HT1080 (cell line): ENCODE results near the gene SLC2A13. TPM values are rescaled to one million over a fixed set of nuclear protein-coding genes. Genes with fewer than 3 reads are reported as not detected.
A peak's percentile ranks its signal among the peaks of the same experiment; 100 is the strongest.
"Not testable (repeated sequence)": the region's sequence is repeated elsewhere in the genome, so short reads cannot be mapped to it uniquely, and the experiment has no call there.

ENCODE experiments used
- DNase-seq: peaks from one replicate; pipeline ENCODE4 v3.0.0-alpha.2; 2015; ENCODE audit warnings: low read depth
- total RNA-seq: library from RNA; depleted of rRNA; stranded (reverse); fragments of >200 nt; shearing (Covaris generic); gene quantifications from 2 replicates; pipeline ENCODE4 v1.2.3, GENCODE V29; 2014

SLC2A13 gene
- total RNA-seq, 1 experiment from 2014 or later = 6.9 TPM

DNA sequence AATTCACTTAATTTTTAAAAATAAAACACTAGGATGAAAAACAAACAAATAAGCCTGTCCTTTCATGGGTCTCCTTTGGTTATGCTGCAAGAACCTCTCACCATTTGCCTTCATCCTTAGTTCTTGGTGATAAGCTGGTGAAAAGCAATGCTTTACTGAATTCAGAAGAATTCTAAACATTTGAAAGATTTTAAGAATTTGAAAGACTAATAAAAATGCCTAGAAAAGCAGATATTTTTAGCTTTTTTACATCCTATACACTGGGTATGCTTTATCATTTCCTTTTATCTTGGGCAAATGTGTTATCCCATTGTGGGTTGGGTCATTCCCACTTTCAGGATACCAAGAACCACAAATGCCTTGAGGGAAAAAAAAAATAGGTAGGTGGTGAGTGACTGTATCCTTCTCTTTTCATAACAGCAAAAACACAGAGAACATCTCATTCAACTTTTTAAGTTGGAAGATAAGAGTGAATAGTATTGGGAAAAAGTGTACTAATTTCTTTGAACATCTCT lies 289.2 kb downstream of the SLC2A13 start:
- DNase-seq = peak; percentile 8

GRCh38 chr12:39815746-39816145 lies 290.1 kb downstream of the SLC2A13 start:
- DNase-seq = no peak

GRCh38 chr12:39814626-39815025 lies 291.3 kb downstream of the SLC2A13 start:
- DNase-seq = no peak

- no peak for DNase-seq
These were observed 292.1 kb downstream of the SLC2A13 start for GRCh38 chr12:39813776-39814175.

DNA sequence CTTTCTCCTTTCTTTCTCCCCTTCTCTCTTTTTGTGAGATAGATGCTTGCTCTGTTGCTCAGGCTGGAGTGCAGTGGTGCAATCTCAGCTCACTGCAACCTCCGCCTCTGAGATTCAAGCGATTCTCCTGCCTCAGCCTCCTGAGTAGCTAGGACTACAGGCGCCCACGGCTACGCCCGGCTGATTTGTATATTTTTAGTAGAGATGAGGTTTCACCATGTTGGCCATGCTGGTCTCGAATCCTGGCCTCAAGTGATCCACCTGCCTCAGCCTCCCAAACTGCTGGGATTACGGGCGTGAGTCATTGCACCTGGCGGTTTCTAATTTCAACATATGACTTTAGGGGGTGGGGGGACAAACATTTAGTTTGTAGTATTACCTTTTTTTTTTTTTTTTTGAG lies 293.4 kb downstream of the SLC2A13 start:
- not testable (repeated sequence) for DNase-seq

GRCh38 chr12:39807043-39807442 lies 298.8 kb downstream of the SLC2A13 start:
- DNase-seq = peak; percentile 19

DNA sequence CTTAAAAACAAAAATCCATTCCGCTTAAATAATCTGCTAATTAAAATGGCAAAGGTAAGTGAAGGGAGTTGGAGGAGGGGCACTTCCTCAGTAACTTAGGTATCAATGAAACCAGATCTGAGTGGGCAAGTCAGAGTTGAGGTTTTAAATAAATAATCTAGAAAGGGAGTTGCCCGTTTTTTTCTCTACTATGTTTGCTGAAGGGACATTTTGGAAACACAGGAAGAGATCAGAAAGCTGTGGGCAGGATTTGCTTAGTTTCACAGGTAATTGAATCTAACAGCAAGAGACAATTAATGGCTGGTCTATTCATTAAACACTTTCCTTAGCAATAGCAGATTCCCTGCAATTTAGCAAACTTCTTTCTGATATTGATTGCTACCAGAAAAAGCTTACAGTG lies 300.2 kb downstream of the SLC2A13 start:
- no peak for DNase-seq

- DNase-seq = no peak
These were observed 301.0 kb downstream of the SLC2A13 start for GRCh38 chr12:39804898-39805297.

GRCh38 chr12:39804479-39804878 lies 301.4 kb downstream of the SLC2A13 start:
- no peak for DNase-seq

DNA sequence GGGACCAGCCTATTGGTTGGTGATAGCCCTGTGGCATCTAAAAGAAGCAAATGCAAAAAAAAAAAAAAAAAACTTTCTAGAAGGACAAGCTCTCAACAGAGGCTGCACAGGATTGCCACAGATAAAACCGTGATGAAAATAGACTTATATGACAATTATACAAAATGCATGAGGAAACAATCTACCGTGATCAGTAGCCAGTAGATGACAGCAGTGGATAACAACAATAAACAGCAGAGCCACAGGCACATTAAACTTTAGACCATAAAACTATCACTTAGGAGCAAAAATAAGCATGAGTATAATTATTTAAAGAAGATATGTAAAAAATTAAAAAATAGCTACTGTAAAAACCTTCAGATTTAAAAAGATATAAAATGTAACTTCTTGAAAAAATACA lies 302.7 kb downstream of the SLC2A13 start:
- no peak for DNase-seq

GRCh38 chr12:39798977-39799376 lies 306.9 kb downstream of the SLC2A13 start:
- no peak for DNase-seq

DNA sequence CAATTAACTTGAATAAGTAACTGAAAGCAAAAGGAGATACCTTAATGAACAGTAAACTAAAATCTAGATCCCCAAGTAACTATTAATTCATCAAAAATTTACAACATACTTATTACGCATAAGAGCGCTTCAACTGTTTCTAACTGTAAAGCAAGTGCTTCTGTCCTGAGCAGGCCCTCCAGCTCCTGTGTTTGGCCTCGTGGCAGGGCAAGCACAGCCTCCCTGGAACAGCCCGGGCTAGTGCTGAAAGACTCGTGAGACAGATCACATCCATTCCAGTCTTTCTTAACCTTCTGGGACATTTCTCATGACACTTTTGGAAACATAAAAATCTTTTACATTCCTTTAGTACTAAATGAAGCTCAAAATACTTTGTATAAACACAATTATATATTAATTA lies 307.5 kb downstream of the SLC2A13 start:
- DNase-seq = no peak

DNA sequence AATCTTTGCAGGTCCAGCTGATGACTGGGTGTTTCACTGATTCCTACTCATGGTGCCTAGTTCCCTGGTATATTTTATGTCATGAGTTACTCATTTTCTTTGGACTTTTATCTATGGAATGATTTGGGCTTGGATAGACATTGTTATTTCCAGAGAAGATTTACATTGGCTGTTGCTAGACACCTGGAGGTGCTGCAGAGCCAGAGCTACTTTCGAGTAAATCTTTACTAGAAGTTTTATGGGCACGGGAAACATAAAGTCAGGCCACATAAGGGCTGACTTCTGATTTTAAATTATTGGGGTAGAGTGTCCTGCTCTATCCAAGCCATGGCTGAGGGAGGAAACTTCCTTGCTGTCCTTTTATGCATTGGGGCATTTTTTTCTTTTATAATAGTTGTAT lies 310.4 kb downstream of the SLC2A13 start:
- DNase-seq = no peak

GRCh38 chr12:39792938-39793337 lies 312.9 kb downstream of the SLC2A13 start:
- no peak for DNase-seq

- no peak for DNase-seq
These were observed 317.6 kb downstream of the SLC2A13 start for GRCh38 chr12:39788239-39788638.

DNA sequence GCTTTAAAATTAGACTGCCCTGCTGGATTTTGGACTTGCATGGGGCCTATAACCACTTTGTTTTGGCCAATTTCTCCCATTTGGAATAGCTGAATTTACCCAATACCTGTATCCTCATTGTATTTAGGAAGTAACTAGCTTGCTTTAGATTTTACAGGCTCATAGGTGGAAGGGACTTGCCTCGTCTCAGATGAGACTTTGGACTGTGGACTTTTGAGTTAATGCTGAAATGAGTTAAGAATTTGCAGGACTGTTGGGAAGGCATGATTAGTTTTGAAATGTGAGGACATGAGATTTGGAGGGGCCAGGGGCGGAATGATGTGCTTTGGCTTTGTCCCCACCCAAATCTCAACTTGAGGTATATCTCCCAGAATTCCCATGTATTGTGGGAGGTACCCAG lies 320.1 kb downstream of the SLC2A13 start:
- not testable (repeated sequence) for DNase-seq

- no peak for DNase-seq
These were observed 323.8 kb downstream of the SLC2A13 start for GRCh38 chr12:39782026-39782545.

GRCh38 chr12:39780913-39781446 lies 324.9 kb downstream of the SLC2A13 start:
- DNase-seq = no peak

DNA sequence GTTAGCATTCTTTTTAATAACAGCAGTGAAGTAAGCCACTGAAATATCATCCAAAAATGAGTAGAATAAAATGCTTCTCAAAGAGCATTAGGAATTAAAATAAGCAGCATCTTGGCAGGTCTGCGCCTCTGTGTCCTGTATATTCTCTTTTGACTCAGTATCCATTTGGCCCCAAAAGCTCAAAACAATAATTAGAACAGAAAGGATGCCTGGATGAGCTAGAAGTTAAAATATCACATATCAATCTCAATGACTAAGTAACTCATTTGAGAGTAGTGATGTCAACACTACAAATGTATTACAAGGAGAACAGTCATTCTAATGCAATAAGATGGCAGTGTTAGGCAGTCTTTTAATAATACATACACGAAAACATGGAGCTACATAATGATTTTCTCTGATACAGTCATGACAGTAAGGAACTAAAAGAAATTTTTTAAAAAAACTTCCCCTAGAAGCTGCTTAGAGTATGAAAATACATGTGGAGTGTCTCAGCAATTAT lies 325.4 kb downstream of the SLC2A13 start:
- DNase-seq = no peak

DNA sequence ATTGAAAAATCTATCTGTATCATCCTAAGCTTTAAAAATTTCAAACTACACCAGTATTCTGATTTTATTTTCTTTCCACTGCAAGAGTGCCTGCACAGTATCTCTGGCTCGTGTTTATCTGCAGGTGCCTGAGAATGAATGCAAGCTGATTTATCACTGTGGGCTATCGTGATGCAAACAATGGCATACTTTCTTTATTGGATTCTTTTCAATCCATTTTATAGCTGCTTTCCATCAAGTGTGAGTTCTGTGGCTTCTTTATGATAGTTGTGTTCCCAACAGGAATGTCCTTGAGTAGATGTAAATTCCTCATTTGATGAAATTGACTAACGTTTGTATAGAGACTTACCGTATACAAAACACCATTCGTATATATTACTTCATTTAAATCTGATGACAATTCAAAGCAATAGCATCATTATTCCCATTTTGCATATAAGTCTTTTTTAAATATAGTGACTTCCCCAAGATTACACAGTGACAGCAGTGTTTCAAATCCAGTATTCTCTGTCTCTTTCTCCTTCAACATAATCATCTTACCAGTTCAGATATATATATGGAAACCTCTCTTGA lies 326.0 kb downstream of the SLC2A13 start:
- no peak for DNase-seq

DNA sequence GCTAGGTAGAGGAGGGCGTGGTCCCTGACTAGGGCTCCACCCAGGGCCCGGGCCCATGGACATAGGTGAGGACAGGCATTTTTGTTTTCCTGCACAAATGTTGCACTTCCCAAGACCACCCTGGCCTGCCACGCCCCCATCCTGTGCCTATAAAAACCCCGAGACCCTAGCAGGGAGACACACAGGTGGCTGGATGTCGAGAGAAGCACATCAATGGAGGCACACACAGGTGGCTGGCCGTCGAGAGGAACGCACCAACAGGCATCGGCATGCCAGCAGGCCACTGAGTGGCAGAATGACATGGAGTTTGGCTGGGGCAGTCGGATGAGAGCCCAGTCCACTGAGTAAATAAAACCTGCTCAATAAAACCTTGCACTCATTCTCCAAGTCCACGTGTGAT lies 328.4 kb downstream of the SLC2A13 start:
- DNase-seq = no peak

DNA sequence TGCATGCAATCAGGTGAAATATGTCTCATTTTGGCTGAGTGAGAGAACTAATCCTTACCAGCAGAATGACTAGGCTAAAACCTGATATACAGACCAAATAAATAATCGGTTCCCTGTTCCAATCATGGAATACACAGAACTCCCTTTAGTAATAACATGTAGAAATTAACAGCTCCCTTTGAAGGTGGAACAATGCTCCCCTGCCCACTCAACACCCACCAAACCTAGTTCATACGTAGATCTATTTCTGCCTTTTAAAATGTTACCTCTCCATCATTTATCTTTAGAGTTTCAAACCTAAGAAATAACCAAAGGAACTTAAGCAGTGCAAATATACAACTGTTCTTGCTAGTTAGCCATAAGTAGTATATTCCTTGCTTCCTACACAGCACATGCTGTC lies 332.6 kb downstream of the SLC2A13 start:
- no peak for DNase-seq

GRCh38 chr12:39772821-39773259 lies 333.0 kb downstream of the SLC2A13 start:
- DNase-seq = no peak
